Inferior parietal cortex (tissue), 1 donor: ENCODE data around the gene LHFPL5.

Source experiments
- DNase-seq: peaks from one replicate; pipeline ENCODE4 v3.0.0-alpha.2; 2016; ENCODE audit errors: extremely low spot score

The LHFPL5 gene

DNA sequence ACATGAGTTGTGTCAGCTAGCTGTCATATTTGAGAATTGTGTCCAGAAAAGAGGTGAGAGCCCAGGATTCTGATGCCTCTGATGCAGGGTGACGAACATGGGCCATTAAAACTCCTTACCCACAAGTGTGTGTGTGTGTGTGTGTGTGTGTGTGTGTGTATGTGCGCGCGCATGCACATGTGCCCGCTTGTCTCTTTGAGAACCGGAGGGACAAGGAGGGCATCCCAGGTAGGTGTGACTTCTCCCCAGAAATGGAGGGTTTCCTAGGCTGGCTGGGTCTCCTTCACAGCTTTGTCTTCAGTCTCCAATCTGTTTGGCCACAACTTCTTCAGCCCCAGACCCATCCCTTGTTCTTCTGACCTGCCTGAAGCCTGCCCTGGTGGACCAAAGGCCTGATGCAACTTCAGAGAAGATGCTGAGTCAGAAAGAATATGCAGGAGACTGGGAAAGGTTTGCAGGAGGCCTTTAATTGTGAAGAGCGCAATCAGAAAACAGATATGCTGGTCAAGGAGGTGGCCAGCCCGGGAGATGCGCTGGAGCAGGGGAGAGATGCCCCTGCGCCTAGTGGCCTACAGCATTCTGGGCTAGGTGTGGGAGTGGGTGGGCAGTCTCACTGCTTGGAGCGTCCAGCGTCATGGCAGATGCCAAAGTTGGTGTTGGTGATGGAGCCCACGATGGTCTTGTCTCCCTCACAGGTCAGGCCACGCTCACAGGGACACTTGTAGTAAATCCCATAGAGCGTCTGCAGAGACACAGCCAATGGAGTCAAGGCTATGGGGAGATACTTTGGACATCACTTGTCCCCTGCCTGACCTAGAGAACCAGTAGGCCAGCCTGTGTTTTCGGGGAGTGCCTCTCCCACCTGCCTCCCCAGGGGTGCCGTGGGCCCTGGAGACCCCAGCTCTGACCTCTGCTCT lies 10.4 kb upstream of the LHFPL5 start:
- no peak for DNase-seq

DNA sequence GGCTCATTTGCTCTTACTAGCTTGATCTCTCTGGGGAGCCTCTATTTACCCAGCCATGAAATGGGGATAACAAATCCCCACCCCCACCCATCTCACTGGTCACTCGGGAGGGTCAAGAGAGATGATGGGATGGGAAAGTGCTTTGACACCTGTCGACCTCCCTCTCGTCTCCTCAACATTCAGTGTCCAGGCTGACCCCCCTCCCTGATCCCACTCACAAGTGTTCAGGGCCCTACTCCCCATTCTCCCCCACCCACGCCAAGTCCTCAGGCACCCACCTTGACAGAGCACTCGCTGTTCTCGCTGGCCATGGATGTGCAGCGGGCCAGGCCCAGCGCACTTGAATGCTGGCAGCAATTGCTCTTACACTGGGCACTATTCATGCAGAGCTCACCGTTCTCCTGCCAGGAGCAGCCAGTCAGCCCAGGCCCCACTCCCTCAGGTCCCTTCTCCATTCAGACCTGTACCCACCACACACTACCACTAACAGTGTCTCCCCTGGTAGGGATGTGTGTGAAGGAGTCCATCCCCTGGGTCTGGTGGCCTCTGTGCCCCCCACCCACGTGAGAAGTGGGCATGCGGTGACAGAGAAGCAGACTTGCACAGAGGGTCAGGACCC lies 9.6 kb upstream of the LHFPL5 start:
- no peak for DNase-seq

DNA sequence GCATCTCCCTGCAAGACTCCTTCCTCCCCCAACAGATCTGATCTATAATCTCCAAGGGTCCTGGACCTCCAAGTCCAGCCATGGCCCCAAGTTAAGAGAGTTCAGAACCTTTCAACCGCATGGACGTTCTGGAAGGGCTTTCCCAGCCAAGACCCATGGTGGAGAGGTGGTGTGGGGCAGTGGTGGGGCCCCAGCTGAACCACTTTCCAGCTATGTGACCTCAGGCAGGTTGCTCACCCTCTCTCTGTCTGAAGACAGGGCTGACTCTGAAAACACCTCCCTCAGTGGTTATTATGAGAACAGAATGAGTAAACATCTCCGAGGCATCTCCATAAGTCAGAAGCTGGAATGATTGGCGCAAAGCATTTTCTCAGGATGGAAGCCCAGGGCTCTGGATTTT lies 8.9 kb upstream of the LHFPL5 start:
- no peak for DNase-seq

DNA sequence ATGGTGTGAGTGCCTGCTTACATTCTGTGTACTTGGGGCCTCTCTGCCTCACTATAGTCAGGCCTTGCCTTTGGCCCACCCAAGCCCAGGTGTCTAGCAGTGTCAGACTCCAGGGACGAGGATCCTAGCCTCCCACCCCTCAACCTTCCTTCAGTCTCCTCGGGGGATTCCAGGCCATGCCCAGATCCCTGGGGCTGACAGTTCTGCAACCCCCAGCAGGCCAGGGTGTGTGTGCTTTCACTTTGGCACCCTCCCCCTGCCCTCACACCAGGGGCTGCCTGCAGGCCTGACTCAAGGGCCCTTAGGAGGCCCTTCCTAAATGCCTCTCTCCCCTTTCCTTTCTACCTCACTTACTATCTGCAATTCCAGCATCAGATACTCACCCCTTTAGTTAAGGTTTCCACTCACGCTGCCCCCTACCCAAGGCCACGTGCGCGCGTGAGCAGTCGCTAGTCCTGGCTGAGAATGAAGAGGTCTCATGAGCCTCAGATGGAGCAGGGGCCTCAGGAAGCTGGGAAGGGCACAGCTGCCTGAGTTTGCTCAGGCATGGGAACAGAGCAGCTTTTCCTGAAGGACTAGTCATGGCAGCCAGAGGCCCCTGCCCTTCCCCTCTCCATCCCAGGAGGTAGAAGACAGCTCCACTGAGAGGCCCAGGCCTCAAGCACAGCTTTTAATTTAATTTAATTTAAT lies 7.2 kb upstream of the LHFPL5 start:
- no peak for DNase-seq

DNA sequence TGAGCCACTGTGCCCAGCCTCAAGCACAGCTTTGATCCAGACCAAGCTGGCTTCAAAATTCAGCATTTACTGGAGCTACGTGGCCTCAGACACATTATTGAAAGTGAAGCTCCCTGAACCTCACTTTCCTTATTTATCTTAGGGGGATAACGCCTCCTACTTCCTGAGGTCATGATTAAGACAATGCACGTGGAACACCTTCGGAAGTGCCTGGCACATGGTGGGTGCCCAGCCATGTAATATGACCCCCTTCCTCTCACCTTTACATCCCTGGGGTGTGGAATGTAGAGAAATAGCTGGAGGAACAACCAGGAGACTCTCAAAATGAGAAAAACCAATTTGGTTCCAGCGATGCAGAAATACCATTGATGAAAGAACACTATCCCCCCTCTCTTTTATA lies 6.4 kb upstream of the LHFPL5 start:
- no peak for DNase-seq

DNA sequence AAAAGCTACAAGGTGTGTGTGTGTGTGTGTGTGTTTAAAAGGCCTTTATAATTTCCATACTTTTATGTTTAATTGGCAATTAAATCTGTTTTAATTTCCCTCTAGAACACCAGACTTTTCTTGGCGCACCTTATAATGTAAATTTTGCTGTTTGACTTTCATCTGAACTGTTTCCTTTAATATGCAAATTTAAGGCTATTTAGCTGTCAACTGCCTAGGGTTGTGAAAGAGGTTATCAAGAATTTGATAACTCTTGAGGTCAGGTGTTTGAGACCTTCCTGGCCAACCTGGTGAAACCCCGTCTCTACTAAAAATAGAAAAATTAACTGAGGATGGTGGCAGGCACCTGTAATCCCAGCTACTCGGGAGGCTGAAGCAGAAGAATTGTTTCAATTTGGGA lies 4.0 kb upstream of the LHFPL5 start:
- DNase-seq: no peak

DNA sequence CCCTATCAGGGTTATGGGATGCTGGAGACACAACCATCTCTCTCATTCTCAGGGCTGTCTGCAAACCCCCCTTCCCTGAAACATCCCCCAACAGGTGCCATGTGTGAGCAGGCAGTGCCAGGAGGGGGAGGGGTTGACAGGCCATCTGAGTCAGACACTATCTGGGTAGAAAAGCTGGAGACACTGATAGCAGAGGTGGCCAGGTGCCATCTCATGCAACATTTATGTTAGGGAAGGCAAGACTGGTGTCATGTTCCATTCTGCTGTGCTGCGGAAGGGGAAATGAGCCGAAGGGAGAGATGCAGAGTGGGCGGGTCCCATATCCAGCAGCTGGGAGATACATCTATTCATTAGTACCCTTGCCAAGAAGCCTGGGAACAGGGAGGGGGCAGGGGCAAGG lies 3.5 kb downstream of the LHFPL5 start:
- DNase-seq: no peak

DNA sequence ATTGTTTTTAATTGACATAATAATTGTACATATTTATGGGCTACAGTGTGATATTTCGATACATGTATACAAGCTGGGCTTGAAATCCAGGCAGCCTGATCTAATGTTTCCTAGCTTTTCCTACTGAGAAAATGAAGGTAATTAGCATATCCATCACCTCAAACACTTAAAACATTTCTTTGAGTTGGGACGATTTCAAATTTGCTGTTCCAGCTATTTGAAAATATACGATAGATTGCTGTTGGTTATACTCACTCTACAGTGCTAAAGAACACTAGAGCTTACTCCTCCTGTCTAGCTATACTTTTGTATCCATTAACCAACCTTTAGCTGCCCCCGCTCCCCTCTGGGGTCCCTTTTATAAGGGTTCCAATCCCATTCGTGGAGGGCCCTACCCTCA lies 4.7 kb downstream of the LHFPL5 start:
- no peak for DNase-seq

DNA sequence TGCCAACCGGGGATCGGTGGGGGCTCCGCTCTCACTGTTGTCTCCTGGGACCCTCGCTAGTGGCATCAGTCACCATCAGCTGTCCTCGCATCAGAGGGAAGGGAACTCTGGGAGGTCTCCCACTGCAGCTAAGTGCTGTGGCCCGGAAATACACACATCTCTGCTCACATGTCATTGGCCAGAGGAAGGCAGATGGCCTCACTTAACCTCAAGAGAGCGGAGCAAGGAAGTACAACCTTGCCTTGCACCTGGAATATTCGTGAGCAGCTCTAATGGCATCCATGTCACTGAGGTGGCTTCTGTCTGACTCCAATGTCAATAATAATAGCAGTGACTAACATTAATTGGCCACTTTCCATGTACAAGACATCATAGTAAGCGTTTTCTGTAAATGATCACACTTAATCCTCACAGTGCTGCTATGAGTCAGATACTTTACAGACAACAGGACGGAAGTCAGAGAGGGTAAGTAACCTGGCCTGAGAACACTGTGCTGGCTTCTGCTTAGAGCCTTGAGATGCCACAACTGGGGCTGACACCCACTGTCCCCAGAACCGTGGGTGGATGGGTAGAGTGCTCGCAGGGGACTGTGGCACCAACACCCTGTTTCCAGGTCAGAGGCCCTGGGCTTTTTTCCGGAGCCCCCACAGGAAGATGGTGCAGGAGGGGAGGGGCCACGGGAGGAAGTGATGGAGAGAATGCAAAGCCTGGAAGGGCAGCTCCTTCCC lies 6.0 kb downstream of the LHFPL5 start:
- DNase-seq: no peak

DNA sequence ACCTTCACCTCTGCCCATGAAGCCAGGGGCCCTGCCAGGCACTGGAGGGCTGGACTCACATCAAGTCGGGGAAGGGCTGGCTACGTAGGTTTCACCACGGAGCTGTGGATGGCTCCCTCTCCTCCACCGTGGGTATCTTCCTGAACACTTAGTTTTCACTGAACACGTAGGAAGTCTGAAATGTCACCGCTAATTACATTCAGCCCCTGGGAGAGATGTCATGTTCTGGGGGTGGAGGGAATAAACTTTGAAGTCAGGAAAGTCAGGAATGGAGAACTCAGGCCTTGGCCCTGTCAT lies 6.5 kb downstream of the LHFPL5 start:
- no peak for DNase-seq

DNA sequence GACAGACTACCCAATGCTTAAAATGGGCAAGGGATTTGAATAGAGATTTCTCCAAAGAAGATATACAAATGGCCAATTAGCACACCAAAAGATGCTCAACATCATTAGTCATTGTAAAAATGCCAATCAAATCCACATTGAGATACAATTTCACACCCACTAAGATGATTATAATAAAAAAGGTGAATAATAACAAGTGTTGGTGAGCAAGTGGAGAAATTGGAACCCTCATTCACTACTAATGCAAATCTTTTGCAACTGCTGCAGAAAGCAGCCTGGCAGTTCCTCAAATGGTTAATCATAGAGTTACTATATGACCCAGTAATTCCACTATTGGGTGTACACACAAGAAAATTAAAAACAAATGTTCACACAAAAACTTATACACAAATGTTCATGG lies 12.4 kb downstream of the LHFPL5 start:
- DNase-seq: no peak

DNA sequence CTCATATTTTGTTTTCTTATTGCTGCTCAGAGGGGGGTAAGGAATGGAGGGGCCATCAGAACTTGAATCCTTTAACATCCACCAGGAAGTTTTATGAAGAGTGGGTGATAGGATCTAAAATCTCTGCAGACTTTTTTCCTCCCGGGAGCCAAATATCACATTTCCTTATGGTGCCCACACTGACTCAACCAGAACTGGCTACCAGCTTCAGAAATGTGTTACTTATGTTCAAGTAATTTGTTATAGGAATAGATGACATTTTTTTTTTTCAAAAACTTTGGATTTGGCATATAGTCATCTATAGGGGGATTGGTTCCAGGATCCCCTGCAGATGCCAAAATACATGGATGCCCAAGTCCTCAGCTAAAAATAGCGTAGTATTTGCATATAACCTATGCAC lies 18.4 kb downstream of the LHFPL5 start:
- DNase-seq: no peak

DNA sequence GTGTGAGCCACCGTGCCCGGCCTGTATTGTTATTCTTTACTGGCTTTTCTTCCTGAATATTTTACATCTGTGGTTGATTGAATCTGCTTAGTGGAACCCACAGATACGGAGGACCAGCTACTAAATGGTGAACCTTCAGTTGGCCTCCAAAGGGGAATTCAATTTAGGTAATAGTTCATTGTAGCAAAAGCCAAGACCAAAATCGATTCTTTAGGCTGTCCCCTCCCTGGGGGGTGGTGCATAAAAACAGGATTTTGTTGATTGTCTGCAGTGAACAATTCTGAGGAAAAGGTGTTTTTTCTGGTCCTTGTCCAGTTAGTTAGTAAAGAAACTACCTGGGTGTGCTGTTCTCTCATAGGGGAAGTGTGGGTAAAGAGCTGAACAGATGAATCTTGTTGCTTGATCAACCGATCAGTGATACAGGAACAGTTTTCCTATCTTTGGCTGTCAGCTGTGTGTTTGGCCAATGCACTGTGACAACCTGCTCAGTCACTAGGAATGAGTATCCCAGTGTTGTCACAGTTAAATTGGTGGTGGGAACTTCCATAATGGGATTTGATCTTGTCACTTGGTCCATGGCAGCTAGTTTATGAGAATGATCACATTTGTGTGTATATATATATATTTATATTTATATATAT lies 19.5 kb downstream of the LHFPL5 start:
- no peak for DNase-seq

DNA sequence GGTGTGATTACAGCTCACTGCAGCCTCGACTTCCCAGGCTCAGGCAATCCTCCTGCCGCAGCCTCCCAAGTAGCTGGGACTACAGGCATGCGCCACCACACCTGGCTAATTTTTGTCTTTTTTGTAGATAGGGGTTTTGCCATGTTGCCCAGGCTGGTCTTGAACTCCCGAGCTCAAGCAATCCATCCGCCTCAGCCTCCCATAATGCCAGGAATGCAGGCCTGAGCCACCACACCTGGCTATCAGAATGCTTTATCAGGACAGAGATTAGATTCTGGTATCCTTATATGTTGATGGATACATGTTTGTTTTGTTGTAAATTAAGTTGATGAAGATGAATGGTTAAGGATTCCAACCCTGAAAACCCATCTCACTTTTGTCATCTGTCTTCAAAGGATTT lies 24.2 kb downstream of the LHFPL5 start:
- DNase-seq: no peak

DNA sequence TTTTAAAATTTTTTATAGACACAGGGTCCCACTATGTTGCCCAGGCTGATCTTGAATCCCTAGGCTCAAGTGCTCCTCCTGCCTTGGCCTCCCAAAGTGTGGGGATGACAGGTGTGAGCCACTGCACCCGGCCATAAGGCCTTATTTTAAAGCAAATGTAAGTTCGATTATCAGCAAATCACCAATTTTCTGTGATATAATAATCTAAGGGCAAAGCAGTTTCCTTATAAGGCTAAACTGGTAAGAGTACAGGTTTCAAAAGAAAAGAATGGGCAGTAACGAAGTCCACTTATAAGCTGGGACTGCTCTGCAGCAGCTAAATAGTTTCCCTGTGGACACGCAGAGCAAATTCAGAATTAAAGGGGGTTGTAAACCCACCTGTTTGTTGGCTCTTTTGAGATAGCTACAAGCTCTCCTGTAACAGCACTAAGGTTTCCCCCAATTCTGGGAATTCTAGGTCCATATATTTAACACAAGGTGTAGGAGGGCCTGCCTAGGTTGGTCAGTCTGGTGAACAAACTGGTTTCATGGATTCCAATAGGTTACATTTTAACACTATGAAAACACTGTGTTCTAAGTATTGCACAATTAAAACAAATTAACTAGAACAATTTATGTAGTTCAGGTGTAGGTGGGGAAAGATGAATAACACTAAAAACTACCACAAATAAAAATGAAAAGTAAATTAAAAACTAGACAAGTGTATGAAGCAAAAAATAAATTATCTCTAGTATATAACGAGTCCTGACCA lies 26.3 kb downstream of the LHFPL5 start:
- no peak for DNase-seq

DNA sequence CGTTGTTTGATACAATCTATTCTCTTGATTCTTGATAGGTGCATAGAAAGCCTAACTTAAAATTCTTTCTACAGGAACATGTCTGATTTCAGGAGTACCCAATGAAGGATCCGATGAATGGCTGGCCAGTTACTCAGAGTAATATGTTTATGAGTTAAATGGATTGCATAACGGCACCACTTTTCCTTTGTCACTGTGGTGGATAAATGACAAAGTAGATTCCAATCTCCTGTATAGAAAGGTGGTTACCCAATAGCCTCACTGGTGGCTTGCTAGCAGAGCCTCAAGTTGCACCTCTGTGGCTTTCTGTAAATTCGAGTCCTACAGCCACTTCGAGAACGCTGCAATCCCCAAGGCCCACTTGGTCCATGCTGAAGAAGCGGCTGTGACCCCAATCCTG lies 28.4 kb downstream of the LHFPL5 start:
- DNase-seq: no peak

DNA sequence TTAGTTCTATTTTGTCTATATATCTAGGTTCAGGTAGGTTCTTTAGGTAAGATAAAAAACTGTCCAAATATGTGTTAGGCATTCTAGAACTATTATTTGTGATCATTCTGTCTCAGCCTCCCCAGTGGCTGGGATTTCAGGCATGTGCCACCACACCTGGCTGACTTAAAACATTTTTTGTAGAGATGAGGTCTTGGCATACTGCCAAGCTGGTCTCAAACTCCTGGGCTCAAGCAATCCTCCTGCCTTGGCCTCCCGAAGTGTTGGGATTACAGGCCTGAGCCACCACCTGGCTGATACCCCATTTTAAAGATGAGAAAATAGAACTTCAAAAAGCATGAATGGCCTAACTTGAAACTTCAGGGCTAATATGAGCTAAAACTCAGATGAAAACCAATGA lies 33.9 kb downstream of the LHFPL5 start:
- DNase-seq: no peak

DNA sequence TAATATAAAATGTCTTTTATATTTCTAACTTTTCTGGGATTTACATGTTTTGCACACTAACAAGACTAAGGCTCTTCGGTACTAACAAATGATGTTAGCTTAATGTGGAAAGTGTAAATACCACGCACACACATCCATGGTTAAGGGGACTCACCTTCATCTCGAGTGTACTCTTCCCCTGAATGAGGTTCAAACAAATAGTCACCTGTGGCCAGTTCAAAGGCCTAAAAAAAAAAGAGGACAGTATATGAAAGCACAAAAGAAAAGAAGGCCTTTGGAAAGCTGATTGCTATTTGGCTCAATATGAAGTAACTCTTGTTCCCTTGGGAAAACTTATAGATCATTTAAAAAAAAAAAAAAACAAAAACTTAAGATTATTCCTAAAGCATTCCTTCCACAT lies 37.2 kb downstream of the LHFPL5 start:
- DNase-seq: no peak

DNA sequence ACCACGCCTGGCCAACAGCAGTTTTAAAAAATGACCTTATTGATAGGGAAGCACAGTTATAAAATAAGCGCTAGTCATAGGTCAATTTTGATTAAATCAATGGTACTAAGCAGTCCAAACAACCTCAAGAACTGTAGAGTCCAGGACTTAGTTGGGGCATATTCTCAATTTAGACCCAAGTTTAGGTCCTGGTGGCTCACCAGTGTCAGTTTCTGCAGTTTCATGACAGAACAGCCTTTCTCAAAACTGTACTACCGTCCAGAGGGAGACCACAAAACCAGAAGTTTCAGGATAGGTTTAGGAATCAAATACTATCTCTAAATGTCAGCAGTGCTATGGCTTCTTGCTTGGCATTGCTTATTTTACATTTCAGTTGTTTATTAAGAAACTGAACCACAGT lies 39.1 kb downstream of the LHFPL5 start:
- DNase-seq: no peak

DNA sequence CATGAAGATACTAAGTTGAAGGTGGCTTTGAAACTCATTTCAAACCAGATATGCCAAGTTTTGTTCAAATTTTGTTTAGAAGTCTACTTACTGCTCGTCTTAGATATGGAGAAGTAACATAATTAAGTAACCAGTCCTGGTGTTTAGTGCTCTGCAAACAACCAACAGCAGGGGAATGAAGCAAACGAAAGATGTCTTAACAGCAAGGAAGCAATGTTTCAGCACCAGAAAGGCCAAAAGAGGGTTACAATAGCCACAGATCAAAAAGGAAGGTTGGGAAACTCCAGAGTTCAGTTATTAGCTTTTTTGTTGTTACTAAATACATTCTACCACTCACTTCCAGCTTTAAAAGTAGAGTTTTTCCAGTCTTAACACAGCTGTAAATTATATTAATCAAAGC lies 45.1 kb downstream of the LHFPL5 start:
- no peak for DNase-seq

DNA sequence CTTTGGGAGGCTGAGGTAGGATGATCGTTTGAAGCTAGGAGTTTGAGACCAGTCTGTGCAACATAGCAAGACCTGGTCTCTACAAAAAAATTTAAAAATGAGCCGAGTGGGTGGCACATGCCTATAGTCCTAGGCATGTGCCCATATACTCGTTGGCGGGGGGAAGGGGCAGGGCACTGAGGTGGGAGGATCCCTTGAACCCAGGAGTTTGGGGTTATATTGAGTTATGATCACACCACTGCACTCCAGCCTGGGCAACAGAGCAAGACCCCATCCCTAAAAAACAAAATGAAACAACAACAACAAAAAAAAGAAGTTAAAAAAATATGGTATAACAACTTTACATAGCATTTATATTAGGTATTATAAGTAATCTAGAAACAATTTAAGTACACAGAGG lies 47.8 kb downstream of the LHFPL5 start:
- no peak for DNase-seq
